NB4 (cell line): ENCODE data around the gene IFNL1.

ENCODE experiments used
- MYC ChIP-seq: IDR thresholded peaks from 2 replicates; pipeline ENCODE4 v1.6.1; 2011; ENCODE audit warnings: low read depth, low read length
- POLR2A ChIP-seq: IDR thresholded peaks from 2 replicates; pipeline ENCODE4 v1.6.1; 2011; ENCODE audit warnings: mild to moderate bottlenecking; ENCODE audit not compliant: insufficient read length; ENCODE audit errors: extremely low read depth
- TF ChIP-seq, protein P1 (sequence below): IDR thresholded peaks from one replicate; pipeline ENCODE4 v1.5.1; 2012; ENCODE audit warnings: low read depth, low read length
- TF ChIP-seq, protein P2 (sequence below): IDR thresholded peaks from 2 replicates; pipeline ENCODE4 v1.6.1; 2011; ENCODE audit warnings: low read depth, low read length

DNA sequence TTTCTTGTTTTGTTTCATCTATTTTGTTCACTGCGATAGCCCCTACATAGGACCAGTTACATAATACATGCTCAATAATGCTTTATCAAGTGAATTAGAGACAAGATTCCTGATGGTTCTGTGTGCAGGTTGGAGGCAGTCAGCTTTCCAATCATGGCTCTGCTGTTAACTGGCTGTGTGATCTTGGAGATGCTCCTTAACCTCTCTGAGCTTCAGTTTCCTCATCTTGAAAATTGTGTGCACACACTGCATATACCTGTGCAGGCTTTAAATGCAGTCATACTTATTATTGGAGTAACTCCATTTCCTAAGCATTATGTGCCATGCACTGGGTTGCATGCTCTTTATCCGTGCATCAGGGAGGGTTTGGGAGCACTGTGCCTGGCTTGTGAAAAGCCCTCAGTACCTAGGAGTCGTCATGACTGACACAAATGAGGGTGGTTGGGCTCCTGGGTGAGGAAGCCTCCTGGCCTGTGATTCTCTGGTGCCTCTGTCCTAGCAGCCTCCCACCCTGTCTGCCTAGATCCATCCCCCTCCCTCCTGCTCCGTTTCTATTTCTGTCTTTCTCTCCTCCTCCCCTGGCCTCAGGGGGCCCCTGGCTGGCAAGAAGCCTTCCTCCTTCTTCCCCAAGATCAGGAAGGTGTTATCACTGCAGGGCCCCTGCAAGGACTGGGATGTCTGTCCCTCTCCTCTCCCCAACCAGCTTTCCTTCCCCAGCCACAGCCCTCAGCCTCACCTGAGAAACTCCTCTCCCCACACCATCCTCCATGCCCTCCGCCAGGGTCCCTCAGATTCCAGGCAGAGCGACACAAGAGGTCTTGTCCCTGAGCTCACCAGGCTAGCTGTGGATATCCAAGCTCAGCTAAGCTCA is 8.7 kb downstream of the IFNL1 start:
- TF ChIP-seq POLR2A = no peak
- TF ChIP-seq, protein P1, sequence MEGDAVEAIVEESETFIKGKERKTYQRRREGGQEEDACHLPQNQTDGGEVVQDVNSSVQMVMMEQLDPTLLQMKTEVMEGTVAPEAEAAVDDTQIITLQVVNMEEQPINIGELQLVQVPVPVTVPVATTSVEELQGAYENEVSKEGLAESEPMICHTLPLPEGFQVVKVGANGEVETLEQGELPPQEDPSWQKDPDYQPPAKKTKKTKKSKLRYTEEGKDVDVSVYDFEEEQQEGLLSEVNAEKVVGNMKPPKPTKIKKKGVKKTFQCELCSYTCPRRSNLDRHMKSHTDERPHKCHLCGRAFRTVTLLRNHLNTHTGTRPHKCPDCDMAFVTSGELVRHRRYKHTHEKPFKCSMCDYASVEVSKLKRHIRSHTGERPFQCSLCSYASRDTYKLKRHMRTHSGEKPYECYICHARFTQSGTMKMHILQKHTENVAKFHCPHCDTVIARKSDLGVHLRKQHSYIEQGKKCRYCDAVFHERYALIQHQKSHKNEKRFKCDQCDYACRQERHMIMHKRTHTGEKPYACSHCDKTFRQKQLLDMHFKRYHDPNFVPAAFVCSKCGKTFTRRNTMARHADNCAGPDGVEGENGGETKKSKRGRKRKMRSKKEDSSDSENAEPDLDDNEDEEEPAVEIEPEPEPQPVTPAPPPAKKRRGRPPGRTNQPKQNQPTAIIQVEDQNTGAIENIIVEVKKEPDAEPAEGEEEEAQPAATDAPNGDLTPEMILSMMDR = no peak
- TF ChIP-seq, protein P2, sequence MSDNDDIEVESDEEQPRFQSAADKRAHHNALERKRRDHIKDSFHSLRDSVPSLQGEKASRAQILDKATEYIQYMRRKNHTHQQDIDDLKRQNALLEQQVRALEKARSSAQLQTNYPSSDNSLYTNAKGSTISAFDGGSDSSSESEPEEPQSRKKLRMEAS = no peak
- no peak for TF ChIP-seq MYC
